B cell (primary cell): ENCODE measurements around the gene PNKD. TPM values are rescaled to one million over a fixed set of nuclear protein-coding genes. Genes with fewer than 3 reads are reported as not detected.

ENCODE experiments used
- ATAC-seq: fragments of 200-7000 bp; cut with Tn5 transposase; one replicate; pipeline ENCODE4 v1.10.0; 2021; ENCODE audit warnings: low read depth, mild to moderate bottlenecking, moderate number of reproducible peaks, moderate library complexity
- CTCF ChIA-PET: fragments of 350-600 bp; sonication (Branson Sonifier 250); formaldehyde crosslinking; loops from one replicate; lab custom pipeline; 2021; ENCODE audit warnings: antibody characterized with exemption, inconsistent platforms; lab: Charles Lee
- POLR2A ChIA-PET: fragments of 350-600 bp; sonication (Branson Sonifier 250); formaldehyde crosslinking; loops from one replicate; lab custom pipeline; 2021; ENCODE audit warnings: antibody characterized with exemption; lab: Charles Lee
- DNase-seq: peaks from one replicate; pipeline ENCODE4 v3.0.0; 2013
- H2AFZ ChIP-seq: 2 replicates; pipeline ENCODE4 v1.6.1; 2012; ENCODE audit warnings: mild to moderate bottlenecking, low read depth, low read length; ENCODE audit not compliant: insufficient read depth, poor library complexity, severe bottlenecking
- H3K27ac ChIP-seq, 2 donors: 1 replicate in 1 of 2; 2 replicates in 1 of 2; pipeline ENCODE4 v1.5.1; 2012 to 2013; ENCODE audit warnings: low read length in 2 of 2, mild to moderate bottlenecking in 2 of 2, moderate library complexity in 1 of 2
- H3K27me3 ChIP-seq, 4 experiments: fragments of 200-600 bp in 1 of 4; sonication (generic) in 1 of 4; replicated peaks in 1 of 4; 1 replicate in 2 of 4; 2 replicates in 2 of 4; pipeline versions ENCODE4 v1.6.1 to v1.7.0; 2013 to 2016; ENCODE audit warnings: low read length in 3 of 4, mild to moderate bottlenecking in 2 of 4, mixed read lengths in 1 of 4, moderate library complexity in 1 of 4; ENCODE audit not compliant: insufficient read depth in 4 of 4, control insufficient read depth in 3 of 4; ENCODE audit errors: control extremely low read depth in 1 of 4
- H3K36me3 ChIP-seq, 2 experiments: replicated peaks in 1 of 2; 1 replicate in 1 of 2; 2 replicates in 1 of 2; pipeline versions ENCODE4 v1.6.1 to v1.7.1; 2013; ENCODE audit warnings: low read length in 1 of 2; ENCODE audit not compliant: insufficient read depth in 2 of 2, control insufficient read depth in 1 of 2; ENCODE audit errors: control extremely low read depth in 1 of 2, extremely low read depth in 1 of 2
- H3K4me1 ChIP-seq, 2 donors: fragments of 200-600 bp in 1 of 2; sonication (generic) in 1 of 2; 1 replicate in 1 of 2; 2 replicates in 1 of 2; pipeline versions ENCODE4 v1.5.1 to v1.6.1; 2013 to 2017; ENCODE audit warnings: low read length in 2 of 2; ENCODE audit not compliant: control insufficient read depth in 2 of 2, insufficient read depth in 2 of 2
- H3K4me2 ChIP-seq: replicated peaks from 2 replicates; pipeline ENCODE3; 2012; ENCODE audit warnings: mild to moderate bottlenecking, low read depth, low read length; ENCODE audit not compliant: poor library complexity, severe bottlenecking
- H3K4me3 ChIP-seq, 5 experiments: fragments of 200-600 bp in 1 of 5; sonication (generic) in 1 of 5; 1 replicate in 3 of 5; 2 replicates in 2 of 5; pipeline versions ENCODE4 v1.5.1 to v1.7.0; 2011 to 2016; ENCODE audit warnings: low read length in 4 of 5, mild to moderate bottlenecking in 4 of 5, low read depth in 2 of 5, control low read depth in 1 of 5, moderate library complexity in 1 of 5; ENCODE audit not compliant: insufficient read depth in 1 of 5; ENCODE audit errors: control extremely low read depth in 1 of 5, extremely low read depth in 1 of 5
- H3K79me2 ChIP-seq: fragments of 200-600 bp; sonication (generic); one replicate; pipeline ENCODE4 v1.6.0; 2016; ENCODE audit warnings: low read length; ENCODE audit not compliant: control insufficient read depth, insufficient read depth
- H3K9ac ChIP-seq: fragments of 200-600 bp; sonication (generic); 2 replicates; pipeline ENCODE4 v1.6.1; 2017; ENCODE audit warnings: mild to moderate bottlenecking, low read length, moderate library complexity
- H3K9me3 ChIP-seq, 3 donors: one replicate each; pipeline versions ENCODE4 v1.6.1 to v1.7.1; 2013; ENCODE audit warnings: low read length in 2 of 3; ENCODE audit not compliant: control insufficient read depth in 2 of 3, insufficient read depth in 1 of 3; ENCODE audit errors: control extremely low read depth in 1 of 3
- H4K20me1 ChIP-seq: 2 replicates; pipeline ENCODE4 v1.6.0; 2012; ENCODE audit warnings: mild to moderate bottlenecking, low read length; ENCODE audit not compliant: insufficient read depth, control insufficient read depth, poor library complexity, severe bottlenecking
- H3K27ac Mint-ChIP-seq: one replicate; pipeline ENCODE4 v1.8.0; 2021; ENCODE audit warnings: mixed read lengths
- H3K27me3 Mint-ChIP-seq: one replicate; pipeline ENCODE4 v1.8.0; 2021; ENCODE audit warnings: mixed read lengths
- H3K4me1 Mint-ChIP-seq: one replicate; pipeline ENCODE4 v1.8.0; 2021; ENCODE audit warnings: mixed read lengths
- H3K4me3 Mint-ChIP-seq: one replicate; pipeline ENCODE4 v1.8.0; 2021; ENCODE audit warnings: mixed read lengths
- H3K9me3 Mint-ChIP-seq: one replicate; pipeline ENCODE4 v1.8.0; 2022; ENCODE audit warnings: mixed read lengths; ENCODE audit not compliant: insufficient read depth
- EZH2 ChIP-seq: IDR thresholded peaks from 2 replicates; pipeline ENCODE4 v1.6.1; 2012; ENCODE audit warnings: borderline replicate concordance, low read depth, mild to moderate bottlenecking, moderate library complexity, low read length; ENCODE audit not compliant: insufficient read depth, poor library complexity, severe bottlenecking
- WGBS: methylation state at CpG from one replicate; pipeline ENCODE4 v1.1.5; 2013; ENCODE audit warnings: missing lambda C conversion rate; ENCODE audit not compliant: insufficient coverage; 5-methylcytosine and 5-hydroxymethylcytosine counted together
- intact Hi-C: fragments of 100-400 bp; cut with micrococcal nuclease; formaldehyde crosslinking; loops from one replicate; pipeline ENCODE4 v1.10.0; 2022
- polyA plus RNA-seq: library from polyadenylated mRNA; depleted of rRNA; stranded (reverse); fragments of >200 nt; gene quantifications from 2 replicates; pipeline ENCODE4 v1.2.3, GENCODE V29; 2012
- total RNA-seq, 2 donors: library from RNA; stranded (reverse); fragments of 120-200 nt in 1 of 2; gene quantifications; 1 replicate in 1 of 2; 2 replicates in 1 of 2; pipeline versions ENCODE4 v1.2.3 to v1.2.4, GENCODE V29; 2013 to 2022
- TF ChIP-seq, protein P1 (sequence below): fragments of 200-600 bp; IDR thresholded peaks from one replicate; pipeline ENCODE4 v1.8.0; 2022; ENCODE audit warnings: antibody characterized with exemption, mild to moderate bottlenecking

Gene PNKD
- total and polyA plus RNA-seq, 2 donors (not counting 1 experiment from before 2014, with no cell fraction given) = 29.7 to 55.8 TPM

DNA sequence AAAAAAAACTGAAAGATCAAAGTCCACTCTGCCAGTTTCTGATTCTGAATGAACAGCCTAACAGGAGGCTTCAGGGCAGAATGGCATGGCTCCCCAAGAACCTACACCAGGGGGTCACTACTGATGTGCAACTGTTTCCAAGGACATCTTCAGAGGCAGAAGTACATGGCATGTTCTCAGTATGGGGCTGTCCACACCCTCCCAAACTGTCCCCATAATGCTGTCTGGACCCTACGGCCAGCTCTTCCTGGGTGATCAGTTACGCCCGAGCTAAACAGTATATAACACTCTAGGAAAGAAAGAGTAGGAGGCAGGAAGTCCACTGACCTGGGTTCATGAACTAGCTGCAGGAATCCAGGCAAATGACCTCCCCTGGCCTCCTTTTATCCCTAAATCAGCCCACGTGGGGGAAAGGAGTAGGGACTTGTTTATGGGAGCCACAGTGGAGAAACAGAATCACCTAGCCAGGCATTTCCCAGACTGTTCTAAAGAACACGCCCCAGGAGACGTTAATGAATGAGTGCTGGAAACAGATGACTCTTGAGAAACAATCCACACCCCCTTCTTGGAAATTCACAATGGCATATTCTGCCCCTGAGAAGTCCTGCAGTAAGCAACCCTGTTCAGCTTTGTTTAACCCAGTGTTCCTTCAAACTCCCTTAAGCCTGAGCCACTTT lies 19.5 kb downstream of the PNKD start:
- Histone ChIP-seq H3K9ac (peak overlapping the region; percentile 97), H3K79me2 (peaks cover 94% of the 10 kb centered on the region), H3K36me3 (peaks cover 0 to 3% of the 10 kb centered on the region in 2 experiments), H3K4me1 (peaks cover 81 to 96% of the 10 kb centered on the region in 2 donors), H3K9me3 (no peaks in the 10 kb centered on the region), H3K27ac (peak overlapping the region; percentile 92 to 98), H3K4me2 (peak overlapping the region; percentile 93), H4K20me1 (no peaks in the 10 kb centered on the region), H3K27me3 (no peaks in the 10 kb centered on the region), H2AFZ (no peak overlapping the region), H3K4me3 (peak overlapping the region in 4 of 5 experiments; percentile 50 to 95 (median 76))
- TF ChIP-seq EZH2 = no peak
- TF ChIP-seq, protein P1, sequence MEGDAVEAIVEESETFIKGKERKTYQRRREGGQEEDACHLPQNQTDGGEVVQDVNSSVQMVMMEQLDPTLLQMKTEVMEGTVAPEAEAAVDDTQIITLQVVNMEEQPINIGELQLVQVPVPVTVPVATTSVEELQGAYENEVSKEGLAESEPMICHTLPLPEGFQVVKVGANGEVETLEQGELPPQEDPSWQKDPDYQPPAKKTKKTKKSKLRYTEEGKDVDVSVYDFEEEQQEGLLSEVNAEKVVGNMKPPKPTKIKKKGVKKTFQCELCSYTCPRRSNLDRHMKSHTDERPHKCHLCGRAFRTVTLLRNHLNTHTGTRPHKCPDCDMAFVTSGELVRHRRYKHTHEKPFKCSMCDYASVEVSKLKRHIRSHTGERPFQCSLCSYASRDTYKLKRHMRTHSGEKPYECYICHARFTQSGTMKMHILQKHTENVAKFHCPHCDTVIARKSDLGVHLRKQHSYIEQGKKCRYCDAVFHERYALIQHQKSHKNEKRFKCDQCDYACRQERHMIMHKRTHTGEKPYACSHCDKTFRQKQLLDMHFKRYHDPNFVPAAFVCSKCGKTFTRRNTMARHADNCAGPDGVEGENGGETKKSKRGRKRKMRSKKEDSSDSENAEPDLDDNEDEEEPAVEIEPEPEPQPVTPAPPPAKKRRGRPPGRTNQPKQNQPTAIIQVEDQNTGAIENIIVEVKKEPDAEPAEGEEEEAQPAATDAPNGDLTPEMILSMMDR = no peak
- H3K27ac Mint-ChIP-seq = peak overlapping the region; percentile 93
- peak overlapping the region; percentile 89 for H3K4me3 Mint-ChIP-seq
- DNase-seq = no peak
- ChIA-PET CTCF (interaction anchor here (1.2 to 15.5 kb wide), 5 partner anchors 12 to 78 kb away, joined by 3 to 331 read pairs (median 22); partner anchors contain the start of genes AAMP, CATIP and PNKD), POLR2A (interaction anchor here (0.5 to 3.4 kb wide), 7 partner anchors 14 to 107 kb away, joined by 3 to 32 read pairs (median 6); partner anchors contain the start of genes AAMP, CATIP and PNKD)
- intact Hi-C loops = loop anchor here (5.0 kb wide), 1 partner anchor 593 kb away; the partner anchor contains the start of gene WNT10A
- peaks cover 83% of the 10 kb centered on the region for H3K4me1 Mint-ChIP-seq
- 85% methylated on average over 4 of the region's 6 CpGs for WGBS
- no peaks in the 10 kb centered on the region for H3K27me3 Mint-ChIP-seq
- no peaks in the 10 kb centered on the region for H3K9me3 Mint-ChIP-seq
- no peak for ATAC-seq
